Mesenchymal stem cell (in vitro differentiated cells and primary cell): ENCODE results near the gene MAP4K3. TPM values are rescaled to one million over a fixed set of nuclear protein-coding genes. Genes with fewer than 3 reads are reported as not detected.

ENCODE experiments used
- DNase-seq: peaks from one replicate; pipeline ENCODE4 v3.0.0-alpha.2; 2013
- H2AFZ ChIP-seq: one replicate; pipeline ENCODE4 v1.6.1; 2013; ENCODE audit warnings: low read depth, mild to moderate bottlenecking, control low read depth, inconsistent platforms, low read length, moderate library complexity
- H2AK5ac ChIP-seq: 2 replicates; pipeline ENCODE4 v1.6.1; 2013; ENCODE audit warnings: low read length, moderate library complexity, mild to moderate bottlenecking, inconsistent platforms; ENCODE audit not compliant: severe bottlenecking
- H2BK120ac ChIP-seq: one replicate; pipeline ENCODE4 v1.6.1; 2013; ENCODE audit warnings: low read depth, mild to moderate bottlenecking, inconsistent platforms, low read length, moderate library complexity
- H2BK12ac ChIP-seq, 2 experiments: one replicate each; pipeline ENCODE4 v1.6.1; 2013; ENCODE audit warnings: inconsistent platforms in 2 of 2, low read length in 2 of 2, mild to moderate bottlenecking in 2 of 2, moderate library complexity in 2 of 2, control low read depth in 1 of 2
- H2BK15ac ChIP-seq: one replicate; pipeline ENCODE4 v1.6.1; 2013; ENCODE audit warnings: mild to moderate bottlenecking, low read depth, inconsistent platforms; ENCODE audit not compliant: poor library complexity, severe bottlenecking
- H2BK5ac ChIP-seq: 2 replicates; pipeline ENCODE4 v1.6.1; 2013; ENCODE audit warnings: low read depth, mild to moderate bottlenecking, low read length, control low read depth, inconsistent platforms; ENCODE audit not compliant: poor library complexity, severe bottlenecking
- H3K14ac ChIP-seq, 2 experiments: one replicate each; pipeline ENCODE4 v1.6.1; 2013; ENCODE audit warnings: inconsistent platforms in 2 of 2, low read length in 2 of 2, control low read depth in 1 of 2, mild to moderate bottlenecking in 1 of 2, moderate library complexity in 1 of 2
- H3K18ac ChIP-seq, 2 experiments: one replicate each; pipeline ENCODE4 v1.6.1; 2013; ENCODE audit warnings: inconsistent platforms in 2 of 2, low read length in 2 of 2, control low read depth in 1 of 2, low read depth in 1 of 2, mild to moderate bottlenecking in 1 of 2
- H3K23ac ChIP-seq, 2 experiments: one replicate each; pipeline ENCODE4 v1.6.1; 2013; ENCODE audit warnings: inconsistent platforms in 2 of 2, low read length in 2 of 2, mild to moderate bottlenecking in 2 of 2, moderate library complexity in 2 of 2, control low read depth in 1 of 2
- H3K27ac ChIP-seq: 2 replicates; pipeline ENCODE4 v1.5.1; 2013; ENCODE audit warnings: mild to moderate bottlenecking, moderate library complexity, low read length, control low read depth, inconsistent platforms; ENCODE audit not compliant: poor library complexity, severe bottlenecking
- H3K27me3 ChIP-seq, 2 experiments: 2 replicates each; pipeline versions ENCODE4 v1.6.1 to v1.7.0; 2013; ENCODE audit warnings: low read length in 2 of 2, mild to moderate bottlenecking in 2 of 2, moderate library complexity in 2 of 2, control low read depth in 1 of 2, inconsistent platforms in 1 of 2; ENCODE audit not compliant: control insufficient read depth in 1 of 2, insufficient read depth in 1 of 2
- H3K36me3 ChIP-seq, 2 experiments: 2 replicates each; pipeline versions ENCODE4 v1.6.1 to v1.7.0; 2013; ENCODE audit warnings: low read length in 2 of 2, control low read depth in 1 of 2, inconsistent platforms in 1 of 2, low read depth in 1 of 2, mild to moderate bottlenecking in 1 of 2; ENCODE audit not compliant: insufficient read depth in 2 of 2, control insufficient read depth in 1 of 2
- H3K4ac ChIP-seq, 2 experiments: one replicate each; pipeline ENCODE4 v1.6.1; 2013; ENCODE audit warnings: inconsistent platforms in 2 of 2, low read length in 2 of 2, mild to moderate bottlenecking in 2 of 2, moderate library complexity in 2 of 2, control low read depth in 1 of 2, low read depth in 1 of 2
- H3K4me1 ChIP-seq: 2 replicates; pipeline ENCODE4 v1.6.1; 2013; ENCODE audit warnings: low read depth, low read length, control low read depth; ENCODE audit not compliant: control insufficient read depth, insufficient read depth
- H3K4me2 ChIP-seq: 2 replicates; pipeline ENCODE4 v1.6.1; 2013; ENCODE audit warnings: low read length, mild to moderate bottlenecking, inconsistent platforms; ENCODE audit not compliant: poor library complexity, severe bottlenecking
- H3K4me3 ChIP-seq, 2 experiments: 2 replicates each; pipeline versions ENCODE4 v1.5.1 to v1.7.0; 2013; ENCODE audit warnings: low read length in 2 of 2, mild to moderate bottlenecking in 2 of 2, control low read depth in 1 of 2, low read depth in 1 of 2; ENCODE audit not compliant: insufficient read depth in 1 of 2
- H3K79me1 ChIP-seq: replicated peaks from 2 replicates; pipeline ENCODE4 v1.6.1; 2013; ENCODE audit warnings: mild to moderate bottlenecking, control low read depth, low read length, inconsistent platforms; ENCODE audit not compliant: poor library complexity, severe bottlenecking
- H3K9ac ChIP-seq: 2 replicates; pipeline ENCODE4 v1.7.0; 2013; ENCODE audit warnings: mild to moderate bottlenecking, low read length, moderate library complexity
- H3K9me3 ChIP-seq: 2 replicates; pipeline ENCODE4 v1.7.0; 2013; ENCODE audit warnings: mild to moderate bottlenecking, low read length; ENCODE audit not compliant: control insufficient read depth
- H4K8ac ChIP-seq: one replicate; pipeline ENCODE4 v1.6.1; 2013; ENCODE audit warnings: inconsistent platforms, mild to moderate bottlenecking, low read length, moderate library complexity
- H4K91ac ChIP-seq: one replicate; pipeline ENCODE4 v1.6.1; 2013; ENCODE audit warnings: mild to moderate bottlenecking, low read length, inconsistent platforms
- WGBS: methylation state at CpG from one replicate; pipeline ENCODE4 v1.1.7; 2013; ENCODE audit warnings: mixed read lengths; 5-methylcytosine and 5-hydroxymethylcytosine counted together
- small RNA-seq: library from polyadenylated mRNA; stranded (forward); fragments of <200 nt; extraction: miRNeasy Mini kit (QIAGEN cat#:217004); gene quantifications from one replicate; pipeline ENCODE3, GENCODE V24; 2013; ENCODE audit warnings: low read depth

The MAP4K3 gene

GRCh38 chr2:39203382-39203781 is 233.7 kb downstream of the MAP4K3 start:
- Histone ChIP-seq H3K14ac (no peak overlapping the region), H2BK12ac (no peak overlapping the region), H3K9me3 (no peaks in the 10 kb centered on the region), H3K27me3 (no peaks in the 10 kb centered on the region), H3K27ac (no peak overlapping the region), H3K79me1 (no peaks in the 10 kb centered on the region), H2BK5ac (no peak overlapping the region), H3K18ac (no peak overlapping the region), H3K4me1 (no peaks in the 10 kb centered on the region), H3K4ac (no peak overlapping the region), H3K9ac (no peak overlapping the region), H3K36me3 (peaks cover 0 to 3% of the 10 kb centered on the region in 2 experiments), H4K8ac (no peak overlapping the region), H2AK5ac (no peak overlapping the region), H3K4me2 (no peak overlapping the region), H4K91ac (no peak overlapping the region), H2BK15ac (no peak overlapping the region), H2AFZ (no peak overlapping the region), H2BK120ac (no peak overlapping the region), H3K23ac (no peak overlapping the region), H3K4me3 (no peak overlapping the region)
- DNase-seq: no peak
- WGBS: 85% methylated on average over 4 of the region's 6 CpGs

GRCh38 chr2:39202639-39203369 is 234.3 kb downstream of the MAP4K3 start:
- 82% methylated on average over 1 of the region's 1 CpG for WGBS

More at GRCh38 chr2:39202639-39203369, 234.3 kb downstream of the MAP4K3 start:
- no peak overlapping the region for H4K91ac ChIP-seq
- H3K9ac ChIP-seq: no peak overlapping the region
- no peak overlapping the region for H2BK12ac ChIP-seq
- H3K9me3 ChIP-seq: peaks cover 1% of the 10 kb centered on the region
- H2AK5ac ChIP-seq: no peak overlapping the region
- H2AFZ ChIP-seq: no peak overlapping the region
- no peak overlapping the region for H3K14ac ChIP-seq
- no peak overlapping the region for H2BK120ac ChIP-seq
- H3K79me1 ChIP-seq: no peaks in the 10 kb centered on the region
- no peak overlapping the region for H3K27ac ChIP-seq
- no peak overlapping the region for H3K4me2 ChIP-seq
- no peak overlapping the region for H2BK15ac ChIP-seq
- peak; percentile 9 for DNase-seq
- no peak overlapping the region for H4K8ac ChIP-seq
- H3K27me3 ChIP-seq: no peaks in the 10 kb centered on the region
- H3K4ac ChIP-seq: no peak overlapping the region
- H3K23ac ChIP-seq: no peak overlapping the region
- H3K4me1 ChIP-seq: no peaks in the 10 kb centered on the region
- H3K18ac ChIP-seq: no peak overlapping the region
- peaks cover 0 to 3% of the 10 kb centered on the region in 2 experiments for H3K36me3 ChIP-seq
- no peak overlapping the region for H3K4me3 ChIP-seq
- H2BK5ac ChIP-seq: no peak overlapping the region

Small RNAs within 50 kb of the gene (small RNA-seq; reads per million reads assigned to genes)
- gene RF00272: not detected
